HG03469 (cell line): ENCODE results near the gene MID1.

Experiments used
- ATAC-seq: cut with Tn5 transposase; IDR thresholded peaks from one replicate; pipeline ENCODE4 v1.9.1; 2021; ENCODE audit warnings: mild to moderate bottlenecking, moderate library complexity, moderate number of reproducible peaks; ENCODE audit not compliant: unreplicated experiment

Gene MID1

GRCh38 chrX:10496345-10496965 lies 123.9 kb downstream of the MID1 start:
- ATAC-seq: no peak

GRCh38 chrX:10495677-10496076 lies 124.7 kb downstream of the MID1 start:
- ATAC-seq: no peak

GRCh38 chrX:10492250-10492649 lies 128.1 kb downstream of the MID1 start:
- no peak for ATAC-seq

GRCh38 chrX:10486373-10486772 lies 134.0 kb downstream of the MID1 start:
- no peak for ATAC-seq

- ATAC-seq: no peak
Measured at GRCh38 chrX:10485326-10485725, 135.1 kb downstream of the MID1 start.

- ATAC-seq: no peak
Measured at GRCh38 chrX:10484683-10485247, 135.6 kb downstream of the MID1 start.

GRCh38 chrX:10483191-10483831 lies 137.1 kb downstream of the MID1 start:
- no peak for ATAC-seq

GRCh38 chrX:10482708-10483107 lies 137.7 kb downstream of the MID1 start:
- ATAC-seq: no peak

- peak; percentile 76 for ATAC-seq
Measured at GRCh38 chrX:10482261-10482660, 138.1 kb downstream of the MID1 start.

GRCh38 chrX:10480861-10481260 lies 139.5 kb downstream of the MID1 start:
- ATAC-seq: no peak

GRCh38 chrX:10479508-10479907 lies 140.9 kb downstream of the MID1 start:
- no peak for ATAC-seq

GRCh38 chrX:10477525-10477924 lies 142.9 kb downstream of the MID1 start:
- no peak for ATAC-seq

- ATAC-seq: no peak
Measured at GRCh38 chrX:10474913-10475568, 145.3 kb downstream of the MID1 start.

- no peak for ATAC-seq
Measured at GRCh38 chrX:10474510-10474909, 145.9 kb downstream of the MID1 start.

GRCh38 chrX:10471418-10471817 lies 149.0 kb downstream of the MID1 start:
- no peak for ATAC-seq

GRCh38 chrX:10470009-10470408 lies 150.4 kb downstream of the MID1 start:
- no peak for ATAC-seq

- ATAC-seq: no peak
Measured at GRCh38 chrX:10467793-10468192, 152.6 kb downstream of the MID1 start.

- no peak for ATAC-seq
Measured at GRCh38 chrX:10465254-10465653, 155.1 kb downstream of the MID1 start.

- ATAC-seq: no peak
Measured at GRCh38 chrX:10457092-10457491, 163.3 kb downstream of the MID1 start.

- ATAC-seq: no peak
Measured at GRCh38 chrX:10453945-10454344, 166.4 kb downstream of the MID1 start.

- ATAC-seq: no peak
Measured at GRCh38 chrX:10450959-10451355, 169.4 kb downstream of the MID1 start.
